HG03457 (cell line): Measurements from ENCODE around the gene ABR.

Experiments
- ATAC-seq: cut with Tn5 transposase; IDR thresholded peaks from one replicate; pipeline ENCODE4 v1.9.1; 2021; ENCODE audit warnings: moderate number of reproducible peaks; ENCODE audit not compliant: unreplicated experiment

The ABR gene

GRCh38 chr17:1036171-1036844 is 143.5 kb downstream of the ABR start:
- ATAC-seq = no peak

- no peak for ATAC-seq
These were observed 144.1 kb downstream of the ABR start for GRCh38 chr17:1035546-1036170.

DNA sequence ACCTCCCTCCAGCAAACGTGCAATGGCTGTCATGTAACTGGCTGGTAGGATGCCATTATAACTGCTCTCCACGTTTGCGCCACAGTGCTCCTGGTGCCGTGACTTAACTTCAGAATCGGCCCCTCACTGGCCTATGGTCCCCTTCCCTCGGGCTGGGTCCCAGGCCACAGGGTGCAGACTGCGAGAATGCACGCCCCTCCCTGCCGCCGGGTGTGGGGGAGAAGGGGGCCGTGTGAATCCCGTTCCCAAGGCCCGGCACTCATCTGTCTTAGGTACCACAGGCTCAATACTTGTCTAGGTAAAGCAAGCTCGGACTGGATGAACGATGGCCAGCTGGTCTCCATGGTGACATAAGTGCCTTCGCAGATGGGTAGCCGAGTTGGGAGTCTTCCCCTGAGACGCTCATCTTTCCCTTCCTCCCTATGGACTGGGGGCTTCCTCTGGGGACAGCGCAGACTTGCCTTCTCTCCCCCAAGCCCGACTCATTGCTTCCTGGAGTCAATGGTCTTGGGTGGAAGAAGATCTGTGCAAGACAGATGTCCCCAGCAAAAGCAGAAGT is 145.1 kb downstream of the ABR start:
- no peak for ATAC-seq

GRCh38 chr17:1033503-1033902 is 146.3 kb downstream of the ABR start:
- ATAC-seq = no peak

GRCh38 chr17:1032391-1032790 is 147.4 kb downstream of the ABR start:
- ATAC-seq = no peak

DNA sequence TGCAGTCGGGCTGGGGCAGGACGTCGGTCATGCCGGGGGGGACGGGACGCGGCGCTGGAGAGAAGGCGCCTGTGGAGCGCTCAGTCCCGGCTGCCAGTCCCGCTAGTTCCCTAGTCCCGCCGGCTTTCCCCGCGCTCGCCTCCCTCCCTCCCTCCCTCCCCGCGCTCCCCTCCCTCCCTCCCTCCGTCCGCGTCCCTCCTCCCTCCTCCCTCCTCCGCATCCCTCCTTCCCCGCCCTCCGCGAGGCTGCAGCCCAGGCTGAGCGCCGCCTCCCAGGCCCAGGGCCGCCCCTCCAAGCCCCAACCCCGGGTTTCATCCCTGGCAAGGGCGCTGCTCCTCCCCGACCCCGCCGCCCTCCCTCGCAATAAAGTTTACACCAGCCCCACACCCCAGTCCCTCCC is 148.1 kb downstream of the ABR start:
- no peak for ATAC-seq

DNA sequence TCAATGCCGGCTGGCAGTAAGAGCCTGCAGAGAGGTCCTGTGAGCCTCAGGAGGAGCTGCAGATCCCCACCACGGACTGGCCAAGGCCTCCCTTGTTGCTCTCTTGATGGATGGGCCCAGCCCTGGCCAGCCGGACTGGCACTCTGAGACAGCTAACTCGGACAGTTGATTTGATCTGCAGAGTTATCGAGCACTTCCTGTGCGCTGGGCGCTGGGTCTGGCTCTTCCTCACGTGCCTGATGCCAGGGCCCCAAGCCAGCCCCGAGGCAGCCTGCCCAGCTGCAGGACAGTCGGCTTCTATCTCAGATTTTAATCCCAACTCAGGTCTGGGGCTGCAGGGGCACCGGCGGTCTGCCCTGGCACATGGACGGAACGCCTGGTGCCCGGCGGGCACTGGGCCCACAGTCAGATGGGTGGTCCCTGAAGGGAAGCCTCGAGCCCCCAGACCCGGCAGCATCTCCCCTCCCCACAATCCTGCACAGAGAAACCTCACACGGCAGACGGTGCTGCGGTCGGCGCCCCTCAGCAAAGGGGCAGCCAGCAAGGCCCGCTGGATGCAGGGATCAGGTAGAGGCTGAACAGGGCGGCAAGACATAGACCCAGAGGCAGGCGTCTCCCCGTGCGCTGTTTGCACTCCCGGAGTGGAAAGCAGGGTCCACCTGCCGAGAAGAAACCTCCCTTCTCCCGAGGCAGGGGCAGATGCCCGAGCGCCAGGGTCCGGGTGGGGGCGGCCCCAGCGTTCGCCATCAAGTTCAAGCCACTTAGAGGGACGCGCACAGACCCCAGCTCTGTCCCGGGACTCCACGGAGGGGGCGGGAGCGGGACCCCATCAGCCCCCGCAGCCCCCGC is 148.9 kb downstream of the ABR start:
- no peak for ATAC-seq

DNA sequence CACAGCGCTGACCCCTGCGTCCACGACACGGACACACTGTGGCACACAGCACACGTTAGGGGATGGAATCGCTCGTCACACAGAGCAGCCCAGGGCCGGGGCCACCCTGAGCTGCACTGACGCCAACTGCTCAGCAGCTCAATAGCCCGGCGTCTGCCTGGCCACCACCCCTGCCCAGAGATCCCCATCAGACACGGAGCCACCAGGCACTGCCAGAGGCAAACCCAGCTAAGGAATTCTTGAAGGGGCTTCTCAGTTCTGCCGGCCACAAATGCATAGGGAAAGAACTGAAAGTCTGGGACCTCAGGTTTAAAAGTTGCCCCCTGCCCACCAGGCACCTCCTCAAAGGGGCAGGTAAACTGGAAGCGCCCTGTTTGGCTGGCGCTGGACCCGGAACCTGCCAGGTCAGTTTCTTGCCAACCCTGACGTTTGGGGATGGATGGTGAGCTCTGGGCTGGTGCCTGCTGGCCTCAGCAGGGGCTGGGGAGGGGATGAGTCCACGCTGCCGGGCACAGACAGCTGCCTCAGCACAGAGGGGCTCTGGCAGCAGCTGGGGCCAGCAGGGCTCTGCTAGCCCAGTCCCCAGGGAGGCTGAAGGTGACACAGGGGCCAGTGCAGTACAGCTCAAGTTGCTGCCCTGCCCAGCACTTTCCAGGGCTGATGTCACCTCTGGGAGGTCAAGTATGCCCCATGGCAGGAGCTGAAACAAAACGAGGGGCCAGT is 149.7 kb downstream of the ABR start:
- ATAC-seq = no peak

DNA sequence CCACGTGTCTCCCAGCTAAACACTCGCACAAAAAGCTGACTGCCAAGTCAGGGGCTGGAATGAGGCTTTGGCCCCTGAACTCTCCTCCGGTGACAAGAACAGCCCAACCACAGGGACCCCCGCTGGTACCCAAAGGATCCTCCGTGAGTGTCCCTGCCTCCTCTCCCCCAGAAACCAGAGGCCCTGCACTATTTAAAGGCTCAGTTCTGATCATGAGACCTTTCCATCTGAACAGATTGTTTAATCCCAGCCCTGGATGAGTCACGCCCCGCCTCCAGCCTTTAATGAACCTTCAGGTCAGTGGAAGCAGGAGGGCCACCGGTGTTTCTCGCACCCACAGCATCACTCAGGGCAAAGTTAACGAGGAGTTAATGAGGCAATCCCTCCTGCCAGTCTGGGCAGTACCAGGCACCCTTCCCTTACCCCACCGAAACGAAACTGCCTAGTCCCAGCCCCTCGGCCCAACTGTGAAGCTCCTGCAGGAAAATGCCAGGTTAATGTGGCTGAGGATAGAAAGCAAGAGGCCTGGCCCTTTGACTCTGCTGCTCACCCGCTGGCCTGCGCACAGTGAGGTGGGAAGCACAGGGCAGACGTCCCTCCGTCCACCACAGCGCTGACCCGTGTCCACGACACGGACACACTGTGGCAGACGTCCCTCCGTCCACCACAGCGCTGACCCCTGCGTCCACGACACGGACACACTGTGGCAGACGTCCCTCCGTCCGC is 150.4 kb downstream of the ABR start:
- ATAC-seq = no peak

- ATAC-seq = no peak
These were observed 152.7 kb downstream of the ABR start for GRCh38 chr17:1027044-1027443.

GRCh38 chr17:1026599-1026975 is 153.2 kb downstream of the ABR start:
- no peak for ATAC-seq

- no peak for ATAC-seq
These were observed 153.8 kb downstream of the ABR start for GRCh38 chr17:1025733-1026598.

- no peak for ATAC-seq
These were observed 155.7 kb downstream of the ABR start for GRCh38 chr17:1024076-1024475.

DNA sequence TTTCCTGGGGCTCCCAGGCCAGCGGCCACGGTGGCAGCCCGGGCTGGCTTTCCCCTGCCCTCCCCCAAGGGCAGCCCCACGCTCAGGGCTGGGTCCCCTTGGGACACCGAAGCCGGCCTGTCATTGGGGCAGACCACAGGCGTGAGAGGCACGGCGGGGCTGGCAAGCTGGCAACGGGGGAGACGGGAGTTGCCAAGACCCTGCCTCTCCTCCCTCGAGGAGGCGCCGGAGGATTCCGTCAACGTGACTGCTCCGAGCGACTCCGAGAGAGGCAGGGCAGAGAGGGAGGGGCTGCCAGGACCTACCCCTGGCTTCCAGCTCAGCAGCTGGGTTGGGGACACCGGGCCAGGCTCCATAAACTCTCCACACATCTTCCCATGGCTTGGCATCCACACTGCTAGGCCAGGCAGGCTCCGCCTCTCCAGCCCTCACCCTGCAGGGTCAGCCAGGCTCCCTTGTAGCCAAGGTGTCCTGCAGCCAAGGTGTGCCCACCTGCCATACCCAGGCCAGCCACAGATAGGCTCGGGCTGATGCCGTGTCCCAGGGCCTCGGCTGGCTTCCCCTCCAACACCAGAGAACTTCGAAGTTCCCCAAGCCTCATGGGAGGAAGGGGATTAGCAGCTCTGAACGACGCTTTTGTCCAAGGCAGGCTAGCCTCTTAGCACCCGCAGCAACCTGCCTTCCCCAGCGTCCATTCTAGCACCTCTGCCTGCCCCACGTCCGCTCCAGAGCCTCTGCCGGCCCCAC is 157.3 kb downstream of the ABR start:
- no peak for ATAC-seq

- ATAC-seq = no peak
These were observed 158.6 kb downstream of the ABR start for GRCh38 chr17:1021147-1021546.

DNA sequence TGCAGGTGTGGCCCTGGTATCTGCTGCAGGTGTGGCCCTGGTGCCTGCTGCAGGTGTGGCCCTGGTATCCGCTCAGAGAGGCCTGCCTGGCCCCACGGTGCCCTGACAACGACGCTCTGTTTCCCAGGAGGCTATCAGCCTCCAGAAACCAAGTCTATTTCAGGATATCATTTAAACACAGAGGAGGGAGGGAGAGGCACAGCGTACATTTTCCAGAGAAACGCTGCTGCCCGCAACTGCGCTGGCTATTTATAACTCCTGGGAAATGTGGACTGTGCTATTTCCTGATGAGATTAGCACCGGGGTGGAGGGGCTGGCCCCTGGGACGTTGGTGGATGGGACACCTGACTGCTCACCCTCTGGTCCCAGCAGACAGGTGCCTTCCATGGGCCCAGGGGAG is 160.3 kb downstream of the ABR start:
- ATAC-seq = no peak

DNA sequence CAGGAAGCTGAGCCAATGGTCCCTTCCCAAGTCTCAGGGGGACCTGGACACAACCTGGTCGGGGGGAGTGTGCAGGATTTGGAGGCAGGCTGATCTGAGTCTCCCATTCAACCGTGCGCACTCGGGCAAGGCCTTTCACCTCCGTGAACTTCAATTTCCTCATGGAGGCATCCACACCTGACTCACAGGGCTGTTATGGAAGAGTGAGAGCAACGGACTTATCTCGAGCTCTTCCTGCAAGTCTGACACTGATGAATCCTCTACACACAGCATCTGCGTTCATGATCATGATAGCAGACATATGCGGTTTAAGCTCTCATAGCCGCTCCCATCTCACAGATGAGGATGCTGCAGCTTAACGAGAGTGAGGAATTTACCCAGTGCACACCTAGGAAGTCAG is 161.2 kb downstream of the ABR start:
- no peak for ATAC-seq

GRCh38 chr17:1013729-1014090 is 166.1 kb downstream of the ABR start:
- ATAC-seq = no peak
